ENCODE results near the gene RAPGEF4. TPM values are rescaled to one million over a fixed set of nuclear protein-coding genes. Genes with fewer than 3 reads are reported as not detected.

RAPGEF4 gene
- polyA plus RNA-seq, 2 donors = 1.7 to 3.1 TPM

DNA sequence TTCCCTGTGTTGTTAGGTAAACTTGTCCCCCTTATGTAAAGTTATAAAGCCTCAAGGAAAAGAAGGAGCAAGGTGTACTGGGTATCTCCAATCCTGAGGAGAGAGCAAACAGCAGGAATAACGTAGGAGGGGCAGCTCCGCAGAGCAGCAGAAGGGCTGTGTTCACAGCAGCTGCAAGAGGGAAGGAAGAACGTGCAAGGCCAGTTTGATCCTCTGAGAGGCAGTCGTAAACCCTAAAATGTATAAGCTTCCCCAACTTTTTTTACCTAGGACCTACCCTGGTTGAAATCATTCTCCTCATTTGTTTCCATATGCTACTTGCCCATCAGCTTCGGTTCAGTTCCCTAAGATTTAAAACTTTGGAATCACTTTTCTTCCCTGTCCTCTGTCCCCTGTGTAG, 288.1 kb downstream of the RAPGEF4 start:
- Histone ChIP-seq H3K36me3 (ENCODE audit: control insufficient read depth in 2 of 2, insufficient read depth in 2 of 2, low read length in 1 of 2) (no peaks in the 10 kb centered on the region), H3K27ac (ENCODE audit: low read depth in 2 of 2, low read length in 1 of 2) (no peak overlapping the region), H3K4me3 (ENCODE audit: low read depth in 1 of 2, low read length in 2 of 2) (no peak overlapping the region), H3K4me1 (ENCODE audit: control insufficient read depth in 2 of 2, insufficient read depth in 2 of 2, low read length in 1 of 2) (no peaks in the 10 kb centered on the region), H3K9me3 (ENCODE audit: control insufficient read depth in 2 of 2, insufficient read depth in 1 of 2, low read depth in 1 of 2, low read length in 1 of 2) (no peaks in the 10 kb centered on the region), H3K27me3 (ENCODE audit: control insufficient read depth in 1 of 2, insufficient read depth in 2 of 2, low read length in 2 of 2) (no peaks in the 10 kb centered on the region)
- 84 to 86% methylated on average over 5 of the region's 5 CpGs for WGBS, 2 donors

DNA sequence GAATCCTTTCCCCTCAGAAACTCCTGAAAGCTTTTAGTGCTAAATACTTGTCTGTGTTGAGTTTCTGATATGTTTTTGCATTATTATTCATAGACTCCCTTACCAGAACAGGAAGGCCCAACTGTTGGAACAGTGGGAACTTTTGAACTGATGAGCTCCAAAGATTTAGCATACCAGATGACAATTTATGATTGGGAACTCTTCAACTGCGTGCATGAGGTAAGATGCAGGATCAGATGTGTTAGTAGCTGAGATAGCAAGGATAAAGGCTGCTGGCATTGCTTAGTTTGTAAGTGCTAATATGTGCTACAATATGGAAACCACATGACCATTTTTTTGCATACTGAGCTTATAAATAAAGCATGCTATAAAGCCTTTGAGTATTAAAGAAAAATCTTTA, 290.8 kb downstream of the RAPGEF4 start:
- no peak overlapping the region for H3K4me3 ChIP-seq (ENCODE audit: low read depth in 1 of 2, low read length in 2 of 2)
- no peaks in the 10 kb centered on the region for H3K27me3 ChIP-seq (ENCODE audit: control insufficient read depth in 1 of 2, insufficient read depth in 2 of 2, low read length in 2 of 2)
- 90 to 100% methylated on average over 1 of the region's 1 CpG for WGBS, 2 donors
- no peaks in the 10 kb centered on the region for H3K9me3 ChIP-seq (ENCODE audit: control insufficient read depth in 2 of 2, insufficient read depth in 1 of 2, low read depth in 1 of 2, low read length in 1 of 2)
- no peak overlapping the region for H3K27ac ChIP-seq (ENCODE audit: low read depth in 2 of 2, low read length in 1 of 2)
- H3K36me3 ChIP-seq (ENCODE audit: control insufficient read depth in 2 of 2, insufficient read depth in 2 of 2, low read length in 1 of 2) = no peaks in the 10 kb centered on the region
- no peaks in the 10 kb centered on the region for H3K4me1 ChIP-seq (ENCODE audit: control insufficient read depth in 2 of 2, insufficient read depth in 2 of 2, low read length in 1 of 2)

DNA sequence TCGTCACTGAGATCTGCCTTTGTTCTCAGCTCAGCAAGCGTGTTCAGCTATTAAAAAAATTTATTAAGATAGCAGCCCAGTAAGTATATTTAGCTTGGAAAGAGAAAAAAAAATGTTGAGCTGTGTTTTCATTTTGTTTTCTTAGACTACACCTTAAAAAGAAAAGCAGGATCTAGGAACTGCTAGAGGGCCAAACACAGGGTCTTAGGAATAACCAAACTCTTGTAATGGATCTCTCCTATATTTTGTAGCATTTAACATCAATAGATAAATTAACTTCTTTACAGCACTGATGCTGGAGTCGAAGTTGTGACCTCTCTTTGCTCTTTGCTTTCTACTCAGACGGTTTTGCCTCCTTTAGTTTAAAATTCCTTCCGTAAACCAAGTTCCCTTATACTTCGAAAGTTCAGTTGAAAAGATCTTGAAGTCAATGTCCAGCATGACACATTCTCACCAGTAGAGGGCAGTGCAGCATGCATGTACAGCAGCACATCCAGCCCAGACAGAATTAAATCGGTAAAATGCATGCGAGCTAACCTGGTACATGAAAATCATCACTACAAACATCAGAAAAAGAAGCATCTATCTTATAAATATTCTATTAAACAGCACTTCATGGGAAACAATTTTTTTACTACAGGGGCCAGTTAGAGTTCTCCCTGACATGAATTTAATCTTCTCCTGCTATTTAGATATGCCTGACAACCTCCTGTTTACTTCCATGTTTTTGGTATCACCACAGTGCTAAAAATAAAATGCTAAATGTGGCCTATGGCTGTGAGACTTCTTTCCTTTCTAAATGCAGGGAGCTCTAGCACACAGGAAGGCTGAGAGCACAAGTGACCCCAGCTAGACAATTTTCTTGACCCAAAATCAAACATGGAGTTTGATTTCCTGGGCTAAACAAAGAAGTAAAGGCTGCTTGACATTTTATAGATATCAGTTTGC, 291.8 kb downstream of the RAPGEF4 start:
- WGBS, 2 donors = 26% methylated on average over 8 of the region's 8 CpGs
- Histone ChIP-seq H3K4me1 (ENCODE audit: control insufficient read depth in 2 of 2, insufficient read depth in 2 of 2, low read length in 1 of 2) (no peaks in the 10 kb centered on the region), H3K27ac (ENCODE audit: low read depth in 2 of 2, low read length in 1 of 2) (no peak overlapping the region), H3K27me3 (ENCODE audit: control insufficient read depth in 1 of 2, insufficient read depth in 2 of 2, low read length in 2 of 2) (no peaks in the 10 kb centered on the region), H3K4me3 (ENCODE audit: low read depth in 1 of 2, low read length in 2 of 2) (no peak overlapping the region), H3K36me3 (ENCODE audit: control insufficient read depth in 2 of 2, insufficient read depth in 2 of 2, low read length in 1 of 2) (no peaks in the 10 kb centered on the region), H3K9me3 (ENCODE audit: control insufficient read depth in 2 of 2, insufficient read depth in 1 of 2, low read depth in 1 of 2, low read length in 1 of 2) (no peaks in the 10 kb centered on the region)

DNA sequence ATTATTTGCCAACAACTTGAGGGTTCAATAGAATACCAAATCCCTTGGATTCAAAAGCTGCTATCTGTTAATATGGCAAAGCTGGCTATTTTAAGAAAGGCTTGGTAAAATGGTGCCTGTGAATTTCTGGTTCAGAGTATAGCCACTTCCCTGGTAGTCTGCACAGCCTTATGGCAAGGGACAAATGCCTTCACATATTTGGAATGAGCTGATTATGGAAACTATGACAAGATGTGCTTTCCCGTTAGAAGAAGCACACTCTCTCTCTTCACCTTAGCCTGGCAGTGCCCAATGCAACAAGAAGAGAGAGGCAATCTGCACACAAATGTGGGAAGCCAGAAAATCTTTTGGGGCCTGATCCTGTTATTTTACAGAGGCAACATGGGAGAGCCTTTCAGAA, 292.5 kb downstream of the RAPGEF4 start:
- Histone ChIP-seq H3K9me3 (ENCODE audit: control insufficient read depth in 2 of 2, insufficient read depth in 1 of 2, low read depth in 1 of 2, low read length in 1 of 2) (no peaks in the 10 kb centered on the region), H3K4me3 (ENCODE audit: low read depth in 1 of 2, low read length in 2 of 2) (no peak overlapping the region), H3K27me3 (ENCODE audit: control insufficient read depth in 1 of 2, insufficient read depth in 2 of 2, low read length in 2 of 2) (no peaks in the 10 kb centered on the region), H3K27ac (ENCODE audit: low read depth in 2 of 2, low read length in 1 of 2) (no peak overlapping the region), H3K36me3 (ENCODE audit: control insufficient read depth in 2 of 2, insufficient read depth in 2 of 2, low read length in 1 of 2) (no peaks in the 10 kb centered on the region), H3K4me1 (ENCODE audit: control insufficient read depth in 2 of 2, insufficient read depth in 2 of 2, low read length in 1 of 2) (no peaks in the 10 kb centered on the region)
- WGBS, 2 donors = 72 to 75% methylated on average over 1 of the region's 1 CpG

DNA sequence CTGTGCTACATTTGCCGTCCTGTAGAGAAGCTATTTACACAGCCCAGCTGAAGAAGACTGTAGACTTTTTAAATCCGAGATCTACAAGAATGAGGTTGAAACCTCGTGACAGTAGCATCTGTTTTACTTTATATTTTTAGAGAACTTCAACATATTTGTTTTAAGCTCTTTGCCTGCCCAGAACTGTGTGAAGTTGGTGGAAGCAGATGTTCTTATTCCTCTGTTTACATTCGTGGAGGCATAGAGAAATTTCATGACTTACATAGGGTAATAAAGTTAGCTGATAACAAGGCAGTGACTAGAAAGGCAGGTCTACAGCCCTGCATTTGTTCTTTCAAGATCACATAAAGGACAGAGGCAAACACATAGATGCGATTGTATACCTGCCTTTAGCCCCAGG, 293.0 kb downstream of the RAPGEF4 start:
- Histone ChIP-seq H3K36me3 (ENCODE audit: control insufficient read depth in 2 of 2, insufficient read depth in 2 of 2, low read length in 1 of 2) (no peaks in the 10 kb centered on the region), H3K9me3 (ENCODE audit: control insufficient read depth in 2 of 2, insufficient read depth in 1 of 2, low read depth in 1 of 2, low read length in 1 of 2) (no peaks in the 10 kb centered on the region), H3K4me3 (ENCODE audit: low read depth in 1 of 2, low read length in 2 of 2) (no peak overlapping the region), H3K4me1 (ENCODE audit: control insufficient read depth in 2 of 2, insufficient read depth in 2 of 2, low read length in 1 of 2) (no peaks in the 10 kb centered on the region), H3K27me3 (ENCODE audit: control insufficient read depth in 1 of 2, insufficient read depth in 2 of 2, low read length in 2 of 2) (no peaks in the 10 kb centered on the region), H3K27ac (ENCODE audit: low read depth in 2 of 2, low read length in 1 of 2) (no peak overlapping the region)
- 49 to 70% methylated on average over 5 of the region's 5 CpGs for WGBS, 2 donors

DNA sequence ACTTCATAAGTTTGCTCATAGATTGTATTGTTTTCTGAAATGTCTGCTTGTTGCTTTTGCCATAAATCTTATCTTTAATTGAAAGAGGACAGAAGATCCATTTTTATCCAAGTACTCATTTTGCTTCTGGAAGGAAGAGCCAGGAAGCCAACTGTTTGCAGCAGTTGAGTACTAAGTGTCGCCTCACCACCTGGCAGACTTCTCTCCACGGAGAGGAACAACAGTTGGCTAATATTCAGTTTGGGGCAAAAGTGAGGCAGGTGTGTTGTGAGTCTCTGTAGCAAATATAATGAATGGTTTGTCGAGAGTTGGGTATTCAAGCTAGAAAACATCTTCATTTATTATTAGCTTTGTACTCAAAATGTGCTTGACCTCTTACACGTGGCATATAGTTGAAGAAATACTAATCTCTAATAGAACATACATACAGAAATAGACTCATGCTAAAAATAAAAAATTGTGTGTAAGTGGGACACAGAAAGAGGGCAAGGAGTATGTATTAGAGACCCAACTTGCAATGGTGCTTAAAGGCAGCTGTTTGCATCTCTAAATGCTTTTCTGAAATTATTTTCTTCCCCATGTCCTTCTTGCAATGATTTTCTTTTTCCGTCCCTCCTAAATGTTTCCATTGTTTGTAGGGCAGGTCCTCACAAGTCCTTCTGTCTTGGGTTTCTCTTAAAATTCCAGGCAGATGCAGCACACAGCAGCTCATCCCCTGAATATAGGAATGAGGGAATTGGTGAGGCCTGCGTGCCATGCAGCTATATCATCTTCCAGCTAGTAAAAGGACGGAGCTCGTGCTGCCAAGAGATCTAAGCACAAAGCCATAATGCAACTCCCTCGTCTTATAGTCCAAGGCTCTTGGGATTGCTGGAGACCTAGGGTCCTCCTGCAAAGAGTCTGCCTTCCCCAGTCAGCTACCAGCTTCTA, 295.2 kb downstream of the RAPGEF4 start:
- no peaks in the 10 kb centered on the region for H3K9me3 ChIP-seq (ENCODE audit: control insufficient read depth in 2 of 2, insufficient read depth in 1 of 2, low read depth in 1 of 2, low read length in 1 of 2)
- WGBS, 2 donors = 75 to 81% methylated on average over 9 of the region's 9 CpGs
- H3K27ac ChIP-seq (ENCODE audit: low read depth in 2 of 2, low read length in 1 of 2) = no peak overlapping the region
- no peaks in the 10 kb centered on the region for H3K27me3 ChIP-seq (ENCODE audit: control insufficient read depth in 1 of 2, insufficient read depth in 2 of 2, low read length in 2 of 2)
- H3K4me3 ChIP-seq (ENCODE audit: low read depth in 1 of 2, low read length in 2 of 2) = no peak overlapping the region
- H3K4me1 ChIP-seq (ENCODE audit: control insufficient read depth in 2 of 2, insufficient read depth in 2 of 2, low read length in 1 of 2) = no peaks in the 10 kb centered on the region
- no peaks in the 10 kb centered on the region for H3K36me3 ChIP-seq (ENCODE audit: control insufficient read depth in 2 of 2, insufficient read depth in 2 of 2, low read length in 1 of 2)

DNA sequence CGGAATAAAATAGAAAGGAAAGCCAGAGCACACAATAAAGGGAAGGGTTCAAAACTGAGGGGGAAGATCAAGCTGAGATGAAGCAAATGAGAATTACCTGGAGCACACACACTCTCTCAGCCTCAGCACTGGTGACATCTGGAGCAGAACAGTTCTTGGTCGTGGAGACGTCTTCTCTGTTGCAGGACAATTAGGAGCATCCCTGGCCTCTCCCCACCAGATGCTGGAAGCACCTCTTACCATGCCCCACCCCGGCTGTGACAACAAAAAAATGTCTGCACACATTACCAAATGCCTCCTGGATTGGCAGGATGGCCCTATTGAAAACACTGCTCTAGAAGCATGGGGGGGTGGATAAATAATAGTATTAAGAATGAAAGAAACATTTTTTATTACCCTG, 296.4 kb downstream of the RAPGEF4 start:
- H3K27me3 ChIP-seq (ENCODE audit: control insufficient read depth in 1 of 2, insufficient read depth in 2 of 2, low read length in 2 of 2) = no peaks in the 10 kb centered on the region
- no peaks in the 10 kb centered on the region for H3K9me3 ChIP-seq (ENCODE audit: control insufficient read depth in 2 of 2, insufficient read depth in 1 of 2, low read depth in 1 of 2, low read length in 1 of 2)
- H3K36me3 ChIP-seq (ENCODE audit: control insufficient read depth in 2 of 2, insufficient read depth in 2 of 2, low read length in 1 of 2) = no peaks in the 10 kb centered on the region
- no peak overlapping the region for H3K27ac ChIP-seq (ENCODE audit: low read depth in 2 of 2, low read length in 1 of 2)
- no peak overlapping the region for H3K4me3 ChIP-seq (ENCODE audit: low read depth in 1 of 2, low read length in 2 of 2)
- no peaks in the 10 kb centered on the region for H3K4me1 ChIP-seq (ENCODE audit: control insufficient read depth in 2 of 2, insufficient read depth in 2 of 2, low read length in 1 of 2)
- WGBS, 2 donors = 91 to 97% methylated on average over 4 of the region's 4 CpGs

DNA sequence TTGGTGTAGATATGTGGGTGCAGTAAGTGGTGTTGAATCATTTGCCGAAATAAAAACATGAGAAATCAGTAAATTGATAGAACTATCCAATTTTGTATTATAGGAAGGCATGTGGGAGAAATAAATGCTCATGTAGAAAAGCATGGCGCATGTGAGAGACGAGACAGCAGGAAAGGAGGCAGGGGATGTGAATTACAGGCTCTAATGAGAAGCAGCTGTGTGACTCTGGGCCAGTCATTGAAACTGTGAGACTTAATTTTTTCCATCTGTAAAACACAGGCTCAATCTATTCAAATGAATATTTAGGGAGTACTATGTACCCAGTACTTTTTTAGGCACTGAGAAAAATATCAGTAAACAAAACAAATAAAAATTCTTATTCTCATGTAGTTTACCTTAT, 297.4 kb downstream of the RAPGEF4 start:
- no peaks in the 10 kb centered on the region for H3K4me1 ChIP-seq (ENCODE audit: control insufficient read depth in 2 of 2, insufficient read depth in 2 of 2, low read length in 1 of 2)
- H3K9me3 ChIP-seq (ENCODE audit: control insufficient read depth in 2 of 2, insufficient read depth in 1 of 2, low read depth in 1 of 2, low read length in 1 of 2) = no peaks in the 10 kb centered on the region
- H3K36me3 ChIP-seq (ENCODE audit: control insufficient read depth in 2 of 2, insufficient read depth in 2 of 2, low read length in 1 of 2) = no peaks in the 10 kb centered on the region
- no peak overlapping the region for H3K4me3 ChIP-seq (ENCODE audit: low read depth in 1 of 2, low read length in 2 of 2)
- no peaks in the 10 kb centered on the region for H3K27me3 ChIP-seq (ENCODE audit: control insufficient read depth in 1 of 2, insufficient read depth in 2 of 2, low read length in 2 of 2)
- no peak overlapping the region for H3K27ac ChIP-seq (ENCODE audit: low read depth in 2 of 2, low read length in 1 of 2)
- 96 to 97% methylated on average over 3 of the region's 3 CpGs for WGBS, 2 donors

DNA sequence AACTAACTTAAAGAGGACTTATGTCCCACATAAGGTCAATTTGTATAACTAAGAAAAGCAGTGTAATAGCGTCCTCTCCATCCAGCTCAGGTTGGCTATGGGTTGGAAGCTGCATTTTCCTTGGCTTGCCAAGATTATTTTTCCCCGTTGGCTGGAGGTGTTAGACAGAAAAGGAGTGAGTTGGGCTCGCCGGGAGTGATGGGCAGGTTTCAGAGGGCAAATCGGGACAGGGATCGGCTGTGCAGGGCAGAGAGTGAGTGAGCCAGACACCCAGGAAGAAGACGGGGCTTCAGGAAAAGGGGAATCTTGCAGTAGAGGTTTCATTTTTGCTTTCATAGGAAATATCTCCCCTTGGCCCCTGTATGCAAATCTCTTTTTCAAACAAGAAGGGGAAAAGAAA, 298.5 kb downstream of the RAPGEF4 start:
- Histone ChIP-seq H3K4me3 (ENCODE audit: low read depth in 1 of 2, low read length in 2 of 2) (no peak overlapping the region), H3K27ac (ENCODE audit: low read depth in 2 of 2, low read length in 1 of 2) (no peak overlapping the region)
- WGBS, 2 donors = 76 to 78% methylated on average over 7 of the region's 7 CpGs

More for the DNA sequence above, 298.5 kb downstream of the RAPGEF4 start:
- H3K36me3 ChIP-seq (ENCODE audit: control insufficient read depth in 2 of 2, insufficient read depth in 2 of 2, low read length in 1 of 2) = no peaks in the 10 kb centered on the region
- H3K27me3 ChIP-seq (ENCODE audit: control insufficient read depth in 1 of 2, insufficient read depth in 2 of 2, low read length in 2 of 2) = no peaks in the 10 kb centered on the region
- H3K4me1 ChIP-seq (ENCODE audit: control insufficient read depth in 2 of 2, insufficient read depth in 2 of 2, low read length in 1 of 2) = no peaks in the 10 kb centered on the region
- no peaks in the 10 kb centered on the region for H3K9me3 ChIP-seq (ENCODE audit: control insufficient read depth in 2 of 2, insufficient read depth in 1 of 2, low read depth in 1 of 2, low read length in 1 of 2)

Measured in esophagus (tissue), 2 donors.